Measurements from ENCODE around the gene PAF1.

DNA sequence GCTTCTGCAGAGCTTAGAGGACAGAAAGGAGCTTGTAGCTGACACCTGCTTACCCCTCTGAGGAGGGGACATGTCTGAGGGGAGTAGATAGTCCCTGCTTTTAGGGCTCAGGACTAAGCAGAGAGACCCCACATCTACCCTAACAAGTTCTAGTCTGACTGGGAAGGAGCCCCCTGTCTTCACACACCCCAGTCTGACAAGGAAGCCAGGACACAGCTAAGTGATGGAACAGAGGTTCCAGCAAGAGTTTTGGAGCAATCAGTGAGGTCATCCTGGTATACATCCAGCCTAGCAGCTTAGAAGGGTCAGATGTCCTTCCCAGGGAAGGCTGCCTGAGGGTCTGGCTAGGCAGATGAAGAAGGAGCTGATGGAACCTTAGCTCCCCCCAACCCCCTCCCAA is 15.0 kb downstream of the PAF1 start:
- TF ChIP-seq, protein P1, sequence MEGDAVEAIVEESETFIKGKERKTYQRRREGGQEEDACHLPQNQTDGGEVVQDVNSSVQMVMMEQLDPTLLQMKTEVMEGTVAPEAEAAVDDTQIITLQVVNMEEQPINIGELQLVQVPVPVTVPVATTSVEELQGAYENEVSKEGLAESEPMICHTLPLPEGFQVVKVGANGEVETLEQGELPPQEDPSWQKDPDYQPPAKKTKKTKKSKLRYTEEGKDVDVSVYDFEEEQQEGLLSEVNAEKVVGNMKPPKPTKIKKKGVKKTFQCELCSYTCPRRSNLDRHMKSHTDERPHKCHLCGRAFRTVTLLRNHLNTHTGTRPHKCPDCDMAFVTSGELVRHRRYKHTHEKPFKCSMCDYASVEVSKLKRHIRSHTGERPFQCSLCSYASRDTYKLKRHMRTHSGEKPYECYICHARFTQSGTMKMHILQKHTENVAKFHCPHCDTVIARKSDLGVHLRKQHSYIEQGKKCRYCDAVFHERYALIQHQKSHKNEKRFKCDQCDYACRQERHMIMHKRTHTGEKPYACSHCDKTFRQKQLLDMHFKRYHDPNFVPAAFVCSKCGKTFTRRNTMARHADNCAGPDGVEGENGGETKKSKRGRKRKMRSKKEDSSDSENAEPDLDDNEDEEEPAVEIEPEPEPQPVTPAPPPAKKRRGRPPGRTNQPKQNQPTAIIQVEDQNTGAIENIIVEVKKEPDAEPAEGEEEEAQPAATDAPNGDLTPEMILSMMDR (conservative IDR thresholded peaks at IDR 0.05 in 1 of 2, IDR thresholded peaks at IDR 0.05 in 1 of 2; ENCODE audit: low read depth in 1 of 2, low read length in 2 of 2), result no peak
- TF ChIP-seq EZH2 (IDR thresholded peaks at IDR 0.05; ENCODE audit: low read length, missing control alignments), result no peak
